ENCODE data around the gene GALR2. TPM values are rescaled to one million over a fixed set of nuclear protein-coding genes. Genes with fewer than 3 reads are reported as not detected.

GALR2 gene
- total and polyA plus RNA-seq, 9 of the 15 experiments (the other 6 are each of a cell fraction or from before 2014, with no cell fraction given), result 0.34 TPM; not detected in 8

- no peak for TF ChIP-seq THRAP3 (IDR thresholded peaks at IDR 0.05; ENCODE audit: borderline replicate concordance)
- peak; percentile 56 for TF ChIP-seq POLR2G (IDR thresholded peaks at IDR 0.05; ENCODE audit: low read depth, low read length)
- POLR2A ChIA-PET, result interaction anchor here (0.6 to 1.0 kb wide), 3 partner anchors 9 to 186 kb away, joined by 3 to 7 read pairs (median 3); partner anchors contain the start of gene SRP68
- no peak for FAIRE-seq
These were observed 7.0 kb downstream of the GALR2 start for GRCh38 chr17:76081295-76082210.

More at GRCh38 chr17:76081295-76082210, 7.0 kb downstream of the GALR2 start:
- WGBS (ENCODE audit: insufficient coverage, low coverage, missing lambda C conversion rate), result 64% methylated on average over 22 of the region's 27 CpGs
- Histone ChIP-seq H3K4me2 (ENCODE audit: insufficient read depth, low read length) (no peak overlapping the region), H3K9me3 (replicated peaks; ENCODE audit: control insufficient read depth, insufficient read depth, low read depth, low read length) (no peaks in the 10 kb centered on the region), H3K4me1 (replicated peaks in 1 of 2; ENCODE audit: control insufficient read depth in 2 of 2, insufficient read depth in 2 of 2, low read length in 2 of 2) (peaks cover 0 to 39% of the 10 kb centered on the region in 2 experiments; a peak in 2 of 5 replicates), H3K27me3 (ENCODE audit: control insufficient read depth in 2 of 2, insufficient read depth in 2 of 2, low read length in 2 of 2) (peaks cover 7 to 26% of the 10 kb centered on the region in 2 experiments; a peak in 4 of 5 replicates), H3K4me3 (no peak overlapping the region), H4K20me1 (replicated peaks; ENCODE audit: control insufficient read depth, insufficient read depth, low read length) (peaks cover 9% of the 10 kb centered on the region; the same call in 1 of the 2 replicates), H3K79me2 (ENCODE audit: control insufficient read depth, insufficient read depth, low read length) (no peaks in the 10 kb centered on the region), H3K36me3 (ENCODE audit: control insufficient read depth, insufficient read depth, low read length) (peaks cover 36% of the 10 kb centered on the region; the same call in 2 of the 3 replicates), H3K9ac (ENCODE audit: insufficient read depth in 1 of 2, low read depth in 2 of 2, low read length in 2 of 2) (0 out of 4 replicates have a peak overlapping the region, but pooled peaks of 1 of the 2 experiments have one; percentile 50), H3K9me1 (ENCODE audit: control insufficient read depth, insufficient read depth, low read length) (peaks cover 4% of the 10 kb centered on the region), H3K27ac (ENCODE audit: extremely low read depth, low read depth, low read length) (no peak overlapping the region), H2AFZ (ENCODE audit: low read depth, low read length) (no peak overlapping the region)
- ATAC-seq (no peak), DNase-seq (ENCODE audit: extremely low read depth in 1 of 4, low spot score in 3 of 4) (no peak)
- BruUV-seq (replicated peaks), result no TSS peak
- CTCF ChIA-PET (ENCODE audit: low intra/inter-chr PET ratio), result no interaction called here
- in situ Hi-C loops (cut with MboI), result no loop called here
- intact Hi-C loops (cut with micrococcal nuclease), result no loop called here

All from K562 (cell line).